Measurements from ENCODE around the gene PHOX2B.

The PHOX2B gene

GRCh38 chr4:41763729-41764128 lies 15.2 kb upstream of the PHOX2B start:
- H3K9ac ChIP-seq (ENCODE audit: low read depth, low read length) = no peak overlapping the region
- no peaks in the 10 kb centered on the region for H4K20me1 ChIP-seq (ENCODE audit: insufficient read depth, low read length)
- TF ChIP-seq EZH2 (IDR thresholded peaks at IDR 0.05; ENCODE audit: borderline replicate concordance, low read depth, low read length, severe bottlenecking) (no peak), CTCF (IDR thresholded peaks at IDR 0.05; ENCODE audit: borderline replicate concordance, extremely low read depth, low read length, poor library complexity, severe bottlenecking) (no peak)
- H3K27me3 ChIP-seq (ENCODE audit: insufficient read depth, low read length, poor library complexity) = peaks cover 3% of the 10 kb centered on the region
- H3K27ac ChIP-seq (ENCODE audit: low read length) = no peak overlapping the region
- H3K79me2 ChIP-seq (ENCODE audit: insufficient read depth, low read length) = no peaks in the 10 kb centered on the region
- H3K4me2 ChIP-seq (ENCODE audit: insufficient read depth, low read length) = no peak overlapping the region
- no peak for ATAC-seq (ENCODE audit: insufficient read depth, low read depth)
- H2AFZ ChIP-seq (ENCODE audit: low read depth, low read length) = no peak overlapping the region
- no peak overlapping the region for H3K4me3 ChIP-seq (ENCODE audit: low read depth in 1 of 2, low read length in 2 of 2)
- no peaks in the 10 kb centered on the region for H3K4me1 ChIP-seq (ENCODE audit: insufficient read depth, low read length)
- no peaks in the 10 kb centered on the region for H3K9me3 ChIP-seq (ENCODE audit: insufficient read depth, low read length, severe bottlenecking)
- no peaks in the 10 kb centered on the region for H3K36me3 ChIP-seq (ENCODE audit: insufficient read depth, low read length)
- DNase-seq = no peak

DNA sequence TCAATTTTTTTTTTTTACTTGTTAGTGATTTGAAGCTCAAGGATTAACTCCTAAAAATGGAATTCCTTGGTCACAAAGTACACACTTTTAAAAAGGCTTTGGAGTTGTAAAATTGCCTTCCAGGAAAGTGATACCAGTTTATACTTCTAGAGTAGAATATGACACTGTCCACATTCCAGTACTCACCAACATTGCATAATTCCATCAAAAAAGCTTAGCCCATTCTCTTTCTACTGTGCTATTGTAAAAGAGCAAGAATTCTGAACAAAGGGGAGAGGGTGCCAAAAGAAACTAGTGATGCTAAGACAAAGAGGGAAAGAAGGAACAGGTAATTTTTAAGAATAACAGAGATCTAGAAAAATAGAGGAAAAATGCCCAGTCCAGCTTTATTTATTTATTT lies 10.4 kb upstream of the PHOX2B start:
- Histone ChIP-seq H3K36me3 (ENCODE audit: insufficient read depth, low read length) (no peaks in the 10 kb centered on the region), H3K4me2 (ENCODE audit: insufficient read depth, low read length) (no peak overlapping the region), H3K4me1 (ENCODE audit: insufficient read depth, low read length) (no peaks in the 10 kb centered on the region), H3K9ac (ENCODE audit: low read depth, low read length) (no peak overlapping the region), H4K20me1 (ENCODE audit: insufficient read depth, low read length) (no peaks in the 10 kb centered on the region), H3K27ac (ENCODE audit: low read length) (no peak overlapping the region), H3K9me3 (ENCODE audit: insufficient read depth, low read length, severe bottlenecking) (no peaks in the 10 kb centered on the region), H2AFZ (ENCODE audit: low read depth, low read length) (no peak overlapping the region), H3K79me2 (ENCODE audit: insufficient read depth, low read length) (no peaks in the 10 kb centered on the region), H3K27me3 (ENCODE audit: insufficient read depth, low read length, poor library complexity) (peaks cover 9% of the 10 kb centered on the region), H3K4me3 (ENCODE audit: low read depth in 1 of 2, low read length in 2 of 2) (no peak overlapping the region)
- TF ChIP-seq CTCF (IDR thresholded peaks at IDR 0.05; ENCODE audit: borderline replicate concordance, extremely low read depth, low read length, poor library complexity, severe bottlenecking) = no peak
- no peak for TF ChIP-seq EZH2 (IDR thresholded peaks at IDR 0.05; ENCODE audit: borderline replicate concordance, low read depth, low read length, severe bottlenecking)
- DNase-seq (no peak), ATAC-seq (ENCODE audit: insufficient read depth, low read depth) (no peak)

- no peak for TF ChIP-seq EZH2 (IDR thresholded peaks at IDR 0.05; ENCODE audit: borderline replicate concordance, low read depth, low read length, severe bottlenecking)
- TF ChIP-seq CTCF (IDR thresholded peaks at IDR 0.05; ENCODE audit: borderline replicate concordance, extremely low read depth, low read length, poor library complexity, severe bottlenecking) = no peak
- Histone ChIP-seq H4K20me1 (ENCODE audit: insufficient read depth, low read length) (no peaks in the 10 kb centered on the region), H3K4me1 (ENCODE audit: insufficient read depth, low read length) (no peaks in the 10 kb centered on the region), H3K36me3 (ENCODE audit: insufficient read depth, low read length) (no peaks in the 10 kb centered on the region), H2AFZ (ENCODE audit: low read depth, low read length) (no peak overlapping the region), H3K27ac (ENCODE audit: low read length) (no peak overlapping the region), H3K9ac (ENCODE audit: low read depth, low read length) (no peak overlapping the region), H3K27me3 (ENCODE audit: insufficient read depth, low read length, poor library complexity) (peaks cover 8% of the 10 kb centered on the region), H3K79me2 (ENCODE audit: insufficient read depth, low read length) (no peaks in the 10 kb centered on the region), H3K4me3 (ENCODE audit: low read depth in 1 of 2, low read length in 2 of 2) (no peak overlapping the region), H3K9me3 (ENCODE audit: insufficient read depth, low read length, severe bottlenecking) (no peaks in the 10 kb centered on the region), H3K4me2 (ENCODE audit: insufficient read depth, low read length) (no peak overlapping the region)
- DNase-seq = no peak
- ATAC-seq (ENCODE audit: insufficient read depth, low read depth) = no peak
These were observed 9.1 kb upstream of the PHOX2B start for GRCh38 chr4:41757521-41758156.

All from DND-41 (cell line).